A204.1 (cell line): ENCODE results near the gene RHNO1.

Experiments used
- FAIRE-seq: peaks from 2 replicates; lab custom pipeline; 2012; peaks lifted over from hg19 to GRCh38; lab: Jason Lieb, UNC

RHNO1 gene

GRCh38 chr12:2902272-2902880, 25.4 kb downstream of the RHNO1 start:
- FAIRE-seq, result no peak

- FAIRE-seq, result no peak
Observed at GRCh38 chr12:2904260-2904659, 27.2 kb downstream of the RHNO1 start.

GRCh38 chr12:2912216-2912575, 35.2 kb downstream of the RHNO1 start:
- FAIRE-seq, result no peak

GRCh38 chr12:2919249-2919648, 42.2 kb downstream of the RHNO1 start:
- no peak for FAIRE-seq

GRCh38 chr12:2922329-2922728, 45.3 kb downstream of the RHNO1 start:
- no peak for FAIRE-seq

- FAIRE-seq, result no peak
Observed at GRCh38 chr12:2923057-2923456, 46.0 kb downstream of the RHNO1 start.

- no peak for FAIRE-seq
Observed at GRCh38 chr12:2924019-2924418, 47.0 kb downstream of the RHNO1 start.

- no peak for FAIRE-seq
Observed at GRCh38 chr12:2925322-2925995, 48.4 kb downstream of the RHNO1 start.

GRCh38 chr12:2930865-2931264, 53.8 kb downstream of the RHNO1 start:
- no peak for FAIRE-seq

GRCh38 chr12:2933586-2933985, 56.6 kb downstream of the RHNO1 start:
- FAIRE-seq, result no peak

- FAIRE-seq, result no peak
Observed at GRCh38 chr12:2934371-2934770, 57.3 kb downstream of the RHNO1 start.

- no peak for FAIRE-seq
Observed at GRCh38 chr12:2936301-2936700, 59.3 kb downstream of the RHNO1 start.

- FAIRE-seq, result no peak
Observed at GRCh38 chr12:2937500-2937899, 60.5 kb downstream of the RHNO1 start.
